PC-9 (cell line): ENCODE results near the gene LACTB. TPM values are rescaled to one million over a fixed set of nuclear protein-coding genes. Genes with fewer than 3 reads are reported as not detected.

ENCODE experiments used
- BruUV-seq: library from RNA; stranded (reverse); fragments of 400-500 nt; replicated peaks from 2 replicates; lab custom pipeline; 2021; lab: Mats Ljungman, UMichigan
- CTCF ChIA-PET: fragments of 300-600 bp; sonication (Branson Sonifier 250); formaldehyde crosslinking; loops from one replicate; lab custom pipeline; 2022; ENCODE audit warnings: antibody characterized with exemption; lab: Charles Lee
- POLR2A ChIA-PET: fragments of 300-600 bp; sonication (Branson Sonifier 250); formaldehyde crosslinking; loops from one replicate; lab custom pipeline; 2022; ENCODE audit warnings: antibody characterized with exemption; ENCODE audit not compliant: unreplicated experiment; lab: Charles Lee
- DNase-seq, 2 experiments: peaks; one replicate each; pipeline versions ENCODE4 v3.0.0 to v3.0.0-alpha.2; 2015 to 2022; ENCODE audit warnings: mixed read lengths in 1 of 2
- H2AFZ ChIP-seq: fragments of 200-600 bp; sonication (generic); 2 replicates; pipeline ENCODE4 v1.8.1; 2017; ENCODE audit warnings: antibody characterized with exemption
- H3F3A ChIP-seq: fragments of 200-600 bp; sonication (generic); 2 replicates; pipeline ENCODE4 v1.8.1; 2017; ENCODE audit warnings: antibody characterized with exemption, mild to moderate bottlenecking, low read depth; ENCODE audit not compliant: insufficient read depth
- H3K27ac ChIP-seq: fragments of 200-600 bp; sonication (generic); 2 replicates; pipeline ENCODE4 v1.6.1; 2016; ENCODE audit warnings: mixed run types
- H3K27me3 ChIP-seq: fragments of 200-600 bp; sonication (generic); 2 replicates; pipeline ENCODE4 v1.6.1; 2016; ENCODE audit warnings: low read depth, mixed run types; ENCODE audit not compliant: insufficient read depth
- H3K36me3 ChIP-seq: fragments of 200-600 bp; sonication (generic); 2 replicates; pipeline ENCODE4 v1.6.1; 2016; ENCODE audit warnings: low read depth, mixed run types
- H3K4me1 ChIP-seq: fragments of 200-600 bp; sonication (generic); replicated peaks from 2 replicates; pipeline ENCODE4 v1.6.1; 2016; ENCODE audit warnings: mixed run types; ENCODE audit not compliant: insufficient read depth
- H3K4me2 ChIP-seq: fragments of 200-600 bp; sonication (generic); 2 replicates; pipeline ENCODE4 v1.6.1; 2017; ENCODE audit warnings: mixed run types
- H3K4me3 ChIP-seq: fragments of 200-600 bp; sonication (generic); 2 replicates; pipeline ENCODE4 v1.6.1; 2016; ENCODE audit warnings: mixed run types
- H3K79me2 ChIP-seq: fragments of 200-600 bp; sonication (generic); 2 replicates; pipeline ENCODE4 v1.6.1; 2017; ENCODE audit warnings: low read depth, mixed run types
- H3K9me2 ChIP-seq: fragments of 200-600 bp; sonication (generic); 2 replicates; pipeline ENCODE4 v1.8.1; 2017; ENCODE audit warnings: mild to moderate bottlenecking; ENCODE audit not compliant: insufficient read depth
- H3K9me3 ChIP-seq: fragments of 200-600 bp; sonication (generic); 2 replicates; pipeline ENCODE4 v1.8.1; 2016; ENCODE audit warnings: low read depth; ENCODE audit not compliant: insufficient read depth
- H4K20me1 ChIP-seq: fragments of 200-600 bp; sonication (generic); 2 replicates; pipeline ENCODE4 v1.8.1; 2017; ENCODE audit not compliant: insufficient read depth
- EZH2 ChIP-seq: fragments of 200-600 bp; sonication (generic); IDR thresholded peaks from 2 replicates; pipeline ENCODE4 v1.8.0; 2017; ENCODE audit warnings: antibody characterized with exemption, low read depth
- intact Hi-C: fragments of 100-400 bp; cut with micrococcal nuclease; formaldehyde crosslinking; loops from one replicate; pipeline ENCODE4 v1.10.0; 2022; ENCODE audit not compliant: unreplicated experiment
- total RNA-seq: library from RNA; stranded (reverse); gene quantifications from 2 replicates; pipeline ENCODE4 v1.2.3, GENCODE V29; 2021
- TF ChIP-seq, protein P1 (sequence below): fragments of 200-600 bp; sonication (generic); conservative IDR thresholded peaks from 2 replicates; pipeline ENCODE4 v1.6.1; 2017; ENCODE audit warnings: mixed run types, antibody characterized with exemption, mild to moderate bottlenecking, moderate library complexity

The LACTB gene
- total RNA-seq, 1 experiment from 2014 or later: 17.1 TPM

DNA sequence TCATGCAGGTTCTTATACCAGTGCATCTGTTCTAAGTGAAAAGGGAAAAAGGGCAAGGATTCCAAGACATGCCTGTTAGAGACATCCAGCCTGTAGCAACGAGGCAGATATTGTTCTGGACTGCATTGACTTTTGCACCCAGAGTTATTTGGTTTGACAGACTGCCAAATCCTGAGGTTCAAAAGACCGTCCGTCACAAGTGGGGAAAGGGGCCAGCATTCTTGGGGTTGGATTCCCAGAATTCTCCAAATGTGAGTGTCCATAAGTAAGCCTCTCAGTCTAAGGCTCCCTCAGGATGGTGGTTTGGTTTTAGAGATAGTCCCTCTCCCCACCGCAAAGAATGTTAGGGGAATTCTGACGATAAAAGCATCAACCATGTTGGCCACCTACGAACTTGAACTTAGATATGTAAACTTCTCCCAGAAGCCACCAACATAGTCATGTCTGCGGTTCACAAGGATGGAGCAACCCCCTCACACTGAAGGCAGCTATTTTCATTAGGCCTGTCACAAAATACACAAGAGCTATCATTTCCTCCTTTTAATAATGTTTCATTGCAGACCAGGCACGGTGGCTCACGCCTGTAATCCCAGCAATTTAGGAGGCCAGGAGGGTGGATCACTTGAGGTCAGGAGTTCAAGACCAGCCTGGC lies 13.6 kb upstream of the LACTB start:
- ChIA-PET POLR2A (interaction anchor here (0.6 kb wide), 1 partner anchor 28 kb away, joined by 5 read pairs; no protein-coding TSS in a partner anchor), CTCF (interaction anchor here (0.5 kb wide), 1 partner anchor 326 kb away, joined by 3 read pairs; no protein-coding TSS in a partner anchor)
- Histone ChIP-seq H3K36me3 (no peaks in the 10 kb centered on the region), H3K27ac (peak overlapping the region; percentile 32; the same call in 1 of the 2 replicates), H3K27me3 (no peaks in the 10 kb centered on the region), H4K20me1 (no peaks in the 10 kb centered on the region), H2AFZ (0 out of 2 replicates have a peak overlapping the region, but pooled peaks have one; percentile 3), H3K4me2 (peak overlapping the region; percentile 25; the same call in 1 of the 2 replicates), H3K4me3 (no peak overlapping the region), H3K9me3 (no peaks in the 10 kb centered on the region), H3F3A (peaks cover 12% of the 10 kb centered on the region), H3K79me2 (no peaks in the 10 kb centered on the region), H3K9me2 (no peaks in the 10 kb centered on the region), H3K4me1 (peaks cover 8% of the 10 kb centered on the region; the same call in 1 of the 2 replicates)
- TF ChIP-seq, protein P1, sequence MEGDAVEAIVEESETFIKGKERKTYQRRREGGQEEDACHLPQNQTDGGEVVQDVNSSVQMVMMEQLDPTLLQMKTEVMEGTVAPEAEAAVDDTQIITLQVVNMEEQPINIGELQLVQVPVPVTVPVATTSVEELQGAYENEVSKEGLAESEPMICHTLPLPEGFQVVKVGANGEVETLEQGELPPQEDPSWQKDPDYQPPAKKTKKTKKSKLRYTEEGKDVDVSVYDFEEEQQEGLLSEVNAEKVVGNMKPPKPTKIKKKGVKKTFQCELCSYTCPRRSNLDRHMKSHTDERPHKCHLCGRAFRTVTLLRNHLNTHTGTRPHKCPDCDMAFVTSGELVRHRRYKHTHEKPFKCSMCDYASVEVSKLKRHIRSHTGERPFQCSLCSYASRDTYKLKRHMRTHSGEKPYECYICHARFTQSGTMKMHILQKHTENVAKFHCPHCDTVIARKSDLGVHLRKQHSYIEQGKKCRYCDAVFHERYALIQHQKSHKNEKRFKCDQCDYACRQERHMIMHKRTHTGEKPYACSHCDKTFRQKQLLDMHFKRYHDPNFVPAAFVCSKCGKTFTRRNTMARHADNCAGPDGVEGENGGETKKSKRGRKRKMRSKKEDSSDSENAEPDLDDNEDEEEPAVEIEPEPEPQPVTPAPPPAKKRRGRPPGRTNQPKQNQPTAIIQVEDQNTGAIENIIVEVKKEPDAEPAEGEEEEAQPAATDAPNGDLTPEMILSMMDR: no peak
- no peak for TF ChIP-seq EZH2
- DNase-seq: peak; percentile 80 to 86
- intact Hi-C loops: loop anchor here (1.0 to 2.0 kb wide), 2 partner anchors 49 to 211 kb away; partner anchors contain the start of gene RPS27L
- BruUV-seq: no TSS peak

DNA sequence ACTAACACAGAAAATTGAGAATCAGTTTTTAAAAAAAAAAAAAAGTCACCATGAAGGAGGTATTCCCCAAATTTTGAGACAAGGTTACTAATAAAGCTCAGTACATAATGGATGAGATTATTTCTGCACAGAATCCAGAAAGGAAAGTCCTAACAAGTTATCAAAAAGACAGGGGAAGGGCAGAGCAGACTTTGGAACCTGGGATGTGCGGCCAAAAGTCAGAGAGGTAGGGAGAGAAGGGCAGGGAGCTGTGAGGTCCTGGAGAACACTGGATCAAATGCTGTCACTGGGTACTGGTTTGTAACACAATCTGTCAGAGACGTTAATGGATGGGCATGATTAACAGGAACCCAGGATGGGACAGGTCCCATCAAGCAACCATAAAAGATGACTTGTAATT lies 12.2 kb upstream of the LACTB start:
- intact Hi-C loops: loop anchor here (2.0 kb wide), 1 partner anchor 213 kb away; no protein-coding TSS in a partner anchor
- H3F3A ChIP-seq: peaks cover 12% of the 10 kb centered on the region
- no peaks in the 10 kb centered on the region for H3K36me3 ChIP-seq
- no peaks in the 10 kb centered on the region for H3K79me2 ChIP-seq
- no peaks in the 10 kb centered on the region for H3K9me2 ChIP-seq
- no peaks in the 10 kb centered on the region for H3K9me3 ChIP-seq
- BruUV-seq: no TSS peak
- no peak overlapping the region for H3K27ac ChIP-seq
- DNase-seq: no peak
- H2AFZ ChIP-seq: no peak overlapping the region
- H3K4me1 ChIP-seq: peaks cover 8% of the 10 kb centered on the region; the same call in 1 of the 2 replicates
- no peak overlapping the region for H3K4me3 ChIP-seq
- TF ChIP-seq, protein P1: no peak
- TF ChIP-seq EZH2: no peak
- H3K4me2 ChIP-seq: no peak overlapping the region
- H4K20me1 ChIP-seq: no peaks in the 10 kb centered on the region
- CTCF ChIA-PET: no interaction called here
- no peaks in the 10 kb centered on the region for H3K27me3 ChIP-seq
- POLR2A ChIA-PET: no interaction called here

DNA sequence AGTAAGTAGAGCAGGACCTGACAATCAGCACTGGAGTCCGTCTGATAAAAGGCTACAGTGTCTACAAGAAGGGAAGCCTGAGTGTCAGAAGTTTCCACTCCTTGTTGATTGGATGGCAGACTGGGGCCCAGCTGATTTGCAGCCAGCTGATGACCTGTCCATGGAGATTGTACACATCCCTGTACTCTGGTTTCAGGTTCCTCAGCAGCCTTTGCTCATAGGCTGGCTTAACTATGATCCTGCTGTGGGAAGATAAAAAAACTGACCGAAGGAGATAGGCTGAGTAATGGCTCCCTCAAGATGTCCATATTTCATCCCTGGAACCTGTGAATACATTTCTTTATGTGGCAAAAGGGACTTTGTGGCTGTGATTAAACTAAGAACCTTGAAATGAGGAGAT lies 11.7 kb upstream of the LACTB start:
- H3K27ac ChIP-seq: no peak overlapping the region
- no peaks in the 10 kb centered on the region for H3K9me2 ChIP-seq
- no peaks in the 10 kb centered on the region for H3K79me2 ChIP-seq
- H3K4me2 ChIP-seq: no peak overlapping the region
- CTCF ChIA-PET: no interaction called here
- POLR2A ChIA-PET: no interaction called here
- no peaks in the 10 kb centered on the region for H4K20me1 ChIP-seq
- no peaks in the 10 kb centered on the region for H3K27me3 ChIP-seq
- peaks cover 12% of the 10 kb centered on the region for H3F3A ChIP-seq
- H3K36me3 ChIP-seq: no peaks in the 10 kb centered on the region
- H3K4me1 ChIP-seq: peaks cover 8% of the 10 kb centered on the region; the same call in 1 of the 2 replicates
- DNase-seq: no peak
- H3K4me3 ChIP-seq: no peak overlapping the region
- no TSS peak for BruUV-seq
- H3K9me3 ChIP-seq: no peaks in the 10 kb centered on the region
- no peak overlapping the region for H2AFZ ChIP-seq
- intact Hi-C loops: loop anchor here (2.0 kb wide), 1 partner anchor 213 kb away; no protein-coding TSS in a partner anchor
- TF ChIP-seq EZH2: no peak
- TF ChIP-seq, protein P1: no peak
